Hepatocyte (in vitro differentiated cells): ENCODE results near the gene DPP8.

Experiments
- CTCF ChIP-seq: fragments of 200-600 bp; sonication (generic); IDR thresholded peaks from 2 replicates; pipeline ENCODE4 v1.5.1; 2016; ENCODE audit warnings: antibody characterized with exemption, mild to moderate bottlenecking; ENCODE audit not compliant: poor library complexity
- EZH2phosphoT487 ChIP-seq: fragments of 200-600 bp; sonication (generic); IDR thresholded peaks from one replicate; pipeline ENCODE4 v1.6.1; 2018; ENCODE audit warnings: antibody characterized with exemption, mild to moderate bottlenecking, low read depth, moderate library complexity; ENCODE audit not compliant: unreplicated experiment, severe bottlenecking

DNA sequence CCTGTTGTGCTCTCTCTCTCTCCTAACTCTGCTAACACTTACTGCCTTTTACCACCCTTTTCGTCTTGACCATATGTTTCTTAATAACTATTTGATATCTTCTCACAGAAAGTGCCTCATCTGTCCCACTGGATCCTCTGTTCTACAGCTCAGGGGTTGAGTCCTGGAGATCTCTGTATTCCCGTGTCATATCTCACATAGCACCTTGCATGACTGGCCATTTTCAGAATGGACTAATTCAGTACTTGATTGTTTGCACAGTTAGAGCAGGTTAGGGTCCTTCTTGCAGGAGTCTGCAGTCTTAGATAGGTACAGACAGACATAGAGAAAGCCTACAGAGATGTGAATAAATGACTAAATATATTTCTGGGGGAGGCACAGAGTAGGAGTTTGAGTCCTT, 33.7 kb upstream of the DPP8 start:
- TF ChIP-seq CTCF (no peak), EZH2phosphoT487 (no peak)
